ENCODE data around the gene LEPR.
A peak's percentile ranks its signal among the peaks of the same experiment; 100 is the strongest.
"Not testable (repeated sequence)": the region's sequence is repeated elsewhere in the genome, so short reads cannot be mapped to it uniquely, and the experiment has no call there.

The LEPR gene

GRCh38 chr1:65420590-65421350 lies at the start of gene LEPR, which contains the start of gene LEPROT:
Gene LEPR, plus strand, starts transcription at chr1:65420668. Its CDS starts 144,898 bp downstream, at chr1:65565566.
Gene LEPROT, plus strand, starts transcription at chr1:65420668. Its CDS starts 57 bp downstream, at chr1:65420725.
- DNase-seq = no peak

- DNase-seq = no peak
Observed at GRCh38 chr1:65371544-65371943, 48.9 kb upstream of the LEPR start.

- no peak for DNase-seq
Observed at GRCh38 chr1:65372557-65372956, 47.9 kb upstream of the LEPR start.

GRCh38 chr1:65377496-65378246 lies 42.8 kb upstream of the LEPR start:
- DNase-seq = no peak

GRCh38 chr1:65378247-65378946 lies 42.1 kb upstream of the LEPR start:
- DNase-seq = no peak

GRCh38 chr1:65384426-65384825 lies 36.0 kb upstream of the LEPR start:
- not testable (repeated sequence) for DNase-seq

- DNase-seq = no peak
Observed at GRCh38 chr1:65386439-65386838, 34.0 kb upstream of the LEPR start.

GRCh38 chr1:65387821-65388220 lies 32.6 kb upstream of the LEPR start:
- no peak for DNase-seq

- DNase-seq = no peak
Observed at GRCh38 chr1:65388908-65389695, 31.4 kb upstream of the LEPR start.

GRCh38 chr1:65392497-65392896 lies 28.0 kb upstream of the LEPR start:
- DNase-seq = no peak

- peak in 1 of 2 experiments; percentile 2 for DNase-seq
Observed at GRCh38 chr1:65393347-65393746, 27.1 kb upstream of the LEPR start.

- no peak for DNase-seq
Observed at GRCh38 chr1:65393928-65394327, 26.5 kb upstream of the LEPR start.

- no peak for DNase-seq
Observed at GRCh38 chr1:65395887-65396612, 24.4 kb upstream of the LEPR start.

- no peak for DNase-seq
Observed at GRCh38 chr1:65398083-65398482, 22.4 kb upstream of the LEPR start.

- no peak for DNase-seq
Observed at GRCh38 chr1:65399003-65399402, 21.5 kb upstream of the LEPR start.

GRCh38 chr1:65401612-65402011 lies 18.9 kb upstream of the LEPR start:
- DNase-seq = no peak

GRCh38 chr1:65404941-65405340 lies 15.5 kb upstream of the LEPR start:
- no peak for DNase-seq

GRCh38 chr1:65407877-65408276 lies 12.6 kb upstream of the LEPR start:
- no peak for DNase-seq

- no peak for DNase-seq
Observed at GRCh38 chr1:65409314-65409713, 11.2 kb upstream of the LEPR start.

- DNase-seq = no peak
Observed at GRCh38 chr1:65409816-65410326, 10.6 kb upstream of the LEPR start.

- DNase-seq = no peak
Observed at GRCh38 chr1:65412256-65412983, 8.0 kb upstream of the LEPR start.
